ENCODE measurements around the gene TNNI3K. TPM values are rescaled to one million over a fixed set of nuclear protein-coding genes. Genes with fewer than 3 reads are reported as not detected.

Gene TNNI3K
- total RNA-seq, 1 experiment from 2014 or later = not detected

- no peak overlapping the region for H3K27ac ChIP-seq (ENCODE audit: insufficient read length, low read depth, low read length)
- WGBS (ENCODE audit: extremely low coverage, insufficient read length, low lambda C conversion rate) = no CpG with 5 or more reads among the region's 6 CpGs
Measured at GRCh38 chr1:74464037-74464436, 228.8 kb downstream of the TNNI3K start.

More at GRCh38 chr1:74464037-74464436, 228.8 kb downstream of the TNNI3K start:
- peaks cover 0 to 18% (median 0%) of the 10 kb centered on the region in 3 experiments; a peak in 4 of 7 replicates for H3K36me3 Mint-ChIP-seq (ENCODE audit: insufficient read depth in 1 of 3, low read depth in 3 of 3)
- Histone ChIP-seq H3K14ac (ENCODE audit: insufficient read depth, low read length) (no peak overlapping the region), H3K23ac (ENCODE audit: insufficient read length, low read depth, low read length) (no peak overlapping the region), H3K79me1 (ENCODE audit: insufficient read depth, low read depth, low read length, poor library complexity, severe bottlenecking) (no peaks in the 10 kb centered on the region), H3K27me3 (ENCODE audit: insufficient read depth, low read length) (no peaks in the 10 kb centered on the region), H3K79me2 (ENCODE audit: insufficient read depth, low read length) (no peaks in the 10 kb centered on the region), H3K9me3 (ENCODE audit: control insufficient read depth, low read depth, low read length) (no peaks in the 10 kb centered on the region), H3T11ph (ENCODE audit: low read length) (no peak overlapping the region), H3K9ac (ENCODE audit: extremely low read depth, insufficient read length, low read length) (no peak overlapping the region), H2BK20ac (ENCODE audit: low read depth, low read length, poor library complexity, severe bottlenecking) (no peak overlapping the region), H3K56ac (ENCODE audit: insufficient read length, low read depth, low read length) (no peak overlapping the region), H3K4me1 (ENCODE audit: insufficient read depth, low read length) (no peaks in the 10 kb centered on the region), H4K8ac (replicated peaks; ENCODE audit: insufficient read length, low read depth, low read length) (no peak overlapping the region), H2BK12ac (ENCODE audit: insufficient read length, low read depth, low read length) (no peak overlapping the region), H3K4ac (ENCODE audit: low read depth, low read length) (no peak overlapping the region), H2BK120ac (ENCODE audit: low read depth, low read length, poor library complexity, severe bottlenecking) (no peak overlapping the region), H4K5ac (ENCODE audit: insufficient read length, low read depth, low read length) (no peak overlapping the region), H2AK5ac (ENCODE audit: insufficient read length, low read length) (no peak overlapping the region), H3K4me2 (ENCODE audit: insufficient read depth, insufficient read length, low read length) (no peak overlapping the region), H3K18ac (ENCODE audit: insufficient read length, low read depth, low read length) (no peak overlapping the region), H4K91ac (ENCODE audit: insufficient read length, low read depth, low read length) (no peak overlapping the region), H4K20me1 (ENCODE audit: control insufficient read depth, insufficient read depth, insufficient read length) (no peaks in the 10 kb centered on the region), H2AFZ (ENCODE audit: low read length) (no peak overlapping the region), H2BK5ac (ENCODE audit: insufficient read length, low read length) (no peak overlapping the region), H2BK15ac (ENCODE audit: low read depth, low read length) (no peak overlapping the region), H3K23me2 (ENCODE audit: insufficient read length, low read depth, low read length, poor library complexity, severe bottlenecking) (no peaks in the 10 kb centered on the region)
- no peak for DNase-seq
- H3K9me3 Mint-ChIP-seq = peaks cover 5 to 7% of the 10 kb centered on the region in 2 experiments; a peak in 2 of 5 replicates
- H3K4me1 Mint-ChIP-seq = peaks cover 18 to 20% of the 10 kb centered on the region in 2 experiments
- H3K27me3 Mint-ChIP-seq (ENCODE audit: low read depth) = no peaks in the 10 kb centered on the region
- H3K27ac Mint-ChIP-seq = no peak overlapping the region
- no peak overlapping the region for H3K4me3 Mint-ChIP-seq
- no peak for TF ChIP-seq CTCF (conservative IDR thresholded peaks at IDR 0.05)
